Measurements from ENCODE around the gene GUCD1. TPM values are rescaled to one million over a fixed set of nuclear protein-coding genes. Genes with fewer than 3 reads are reported as not detected.

The GUCD1 gene
- polyA plus RNA-seq, 1 donor: 90.0 TPM

Other genes starting within 250 kb of the GUCD1 start
- gene ADORA2A, start 127.5 kb downstream of the GUCD1 start, polyA plus RNA-seq (ENCODE audit: insufficient read length): 7.1 TPM
- gene UPB1, start 59.8 kb downstream of the GUCD1 start, polyA plus RNA-seq (ENCODE audit: insufficient read length): 1.1 TPM
- 185 TPM for gene SNRPD3, start 861 bp upstream of the GUCD1 start, polyA plus RNA-seq (ENCODE audit: insufficient read length)
- gene LRRC75B, start 37.9 kb upstream of the GUCD1 start, polyA plus RNA-seq (ENCODE audit: insufficient read length): 33.3 TPM
- 39.3 TPM for gene GGT1, start 48.1 kb upstream of the GUCD1 start, polyA plus RNA-seq (ENCODE audit: insufficient read length)
- gene PIWIL3, start 219.6 kb upstream of the GUCD1 start, polyA plus RNA-seq (ENCODE audit: insufficient read length): not detected

Measured in left kidney (tissue), 1 donor.